ENCODE data around the gene SAFB2.
A peak's percentile ranks its signal among the peaks of the same experiment; 100 is the strongest.

The SAFB2 gene

GRCh38 chr19:5622465-5623396 is at the start of gene SAFB2, which contains the start of gene SAFB:
TSS of gene SAFB2 (minus strand) at chr19:5622776. CDS start at chr19:5622715, 61 bp downstream.
TSS of gene SAFB (plus strand) at chr19:5623083. CDS start at chr19:5623206, 123 bp downstream.
- DNase-seq (ENCODE audit: low read depth in 3 of 3) = peak; percentile 98 to 99 (median 99)

GRCh38 chr19:5671600-5671999 is 49.0 kb upstream of the SAFB2 start:
- no peak for DNase-seq (ENCODE audit: low read depth in 3 of 3)

- no peak for DNase-seq (ENCODE audit: low read depth in 3 of 3)
Observed at GRCh38 chr19:5669212-5669611, 46.6 kb upstream of the SAFB2 start.

GRCh38 chr19:5667751-5668271 is 45.2 kb upstream of the SAFB2 start:
- DNase-seq (ENCODE audit: low read depth in 3 of 3) = no peak

GRCh38 chr19:5666921-5667610 is 44.5 kb upstream of the SAFB2 start:
- no peak for DNase-seq (ENCODE audit: low read depth in 3 of 3)

- DNase-seq (ENCODE audit: low read depth in 3 of 3) = no peak
Observed at GRCh38 chr19:5665781-5666513, 43.4 kb upstream of the SAFB2 start.

GRCh38 chr19:5664515-5664914 is 41.9 kb upstream of the SAFB2 start:
- DNase-seq (ENCODE audit: low read depth in 3 of 3) = no peak

- DNase-seq (ENCODE audit: low read depth in 3 of 3) = no peak
Observed at GRCh38 chr19:5663904-5664303, 41.3 kb upstream of the SAFB2 start.

- DNase-seq (ENCODE audit: low read depth in 3 of 3) = no peak
Observed at GRCh38 chr19:5661483-5661882, 38.9 kb upstream of the SAFB2 start.

- DNase-seq (ENCODE audit: low read depth in 3 of 3) = no peak
Observed at GRCh38 chr19:5655412-5655811, 32.8 kb upstream of the SAFB2 start.

GRCh38 chr19:5654931-5655330 is 32.4 kb upstream of the SAFB2 start:
- DNase-seq (ENCODE audit: low read depth in 3 of 3) = no peak

GRCh38 chr19:5652261-5652660 is 29.7 kb upstream of the SAFB2 start:
- DNase-seq (ENCODE audit: low read depth in 3 of 3) = no peak

GRCh38 chr19:5651361-5651760 is 28.8 kb upstream of the SAFB2 start:
- no peak for DNase-seq (ENCODE audit: low read depth in 3 of 3)

GRCh38 chr19:5648464-5648863 is 25.9 kb upstream of the SAFB2 start:
- DNase-seq (ENCODE audit: low read depth in 3 of 3) = no peak

- DNase-seq (ENCODE audit: low read depth in 3 of 3) = no peak
Observed at GRCh38 chr19:5646703-5647102, 24.1 kb upstream of the SAFB2 start.

GRCh38 chr19:5645409-5645808 is 22.8 kb upstream of the SAFB2 start:
- DNase-seq (ENCODE audit: low read depth in 3 of 3) = no peak

GRCh38 chr19:5644037-5644436 is 21.5 kb upstream of the SAFB2 start:
- DNase-seq (ENCODE audit: low read depth in 3 of 3) = no peak

GRCh38 chr19:5643060-5643459 is 20.5 kb upstream of the SAFB2 start:
- no peak for DNase-seq (ENCODE audit: low read depth in 3 of 3)

GRCh38 chr19:5642204-5642603 is 19.6 kb upstream of the SAFB2 start:
- no peak for DNase-seq (ENCODE audit: low read depth in 3 of 3)

GRCh38 chr19:5641171-5641570 is 18.6 kb upstream of the SAFB2 start:
- DNase-seq (ENCODE audit: low read depth in 3 of 3) = no peak

- no peak for DNase-seq (ENCODE audit: low read depth in 3 of 3)
Observed at GRCh38 chr19:5637971-5638370, 15.4 kb upstream of the SAFB2 start.

- no peak for DNase-seq (ENCODE audit: low read depth in 3 of 3)
Observed at GRCh38 chr19:5635427-5635826, 12.9 kb upstream of the SAFB2 start.
